Fibroblast of villous mesenchyme (primary cell): ENCODE measurements around the gene TMEM63C. TPM values are rescaled to one million over a fixed set of nuclear protein-coding genes. Genes with fewer than 3 reads are reported as not detected.
A peak's percentile ranks its signal among the peaks of the same experiment; 100 is the strongest.

ENCODE experiments used
- DNase-seq: peaks from one replicate; pipeline ENCODE4 v3.0.0-alpha.2; 2010; ENCODE audit warnings: low read depth
- H3K4me3 ChIP-seq: 2 replicates; pipeline ENCODE4 v1.5.1; 2011; ENCODE audit warnings: low read depth, mild to moderate bottlenecking, low read length
- total RNA-seq: library from RNA; depleted of rRNA; stranded (reverse); fragments of >200 nt; gene quantifications from 2 replicates; pipeline ENCODE4 v1.2.3, GENCODE V29; 2012
- TF ChIP-seq, protein P1 (sequence below): IDR thresholded peaks from 2 replicates; pipeline ENCODE4 v1.5.1; 2012; ENCODE audit warnings: low read depth, mild to moderate bottlenecking, low read length; ENCODE audit not compliant: insufficient read depth

TMEM63C gene
- total RNA-seq, 1 donor, result under 0.01 TPM

DNA sequence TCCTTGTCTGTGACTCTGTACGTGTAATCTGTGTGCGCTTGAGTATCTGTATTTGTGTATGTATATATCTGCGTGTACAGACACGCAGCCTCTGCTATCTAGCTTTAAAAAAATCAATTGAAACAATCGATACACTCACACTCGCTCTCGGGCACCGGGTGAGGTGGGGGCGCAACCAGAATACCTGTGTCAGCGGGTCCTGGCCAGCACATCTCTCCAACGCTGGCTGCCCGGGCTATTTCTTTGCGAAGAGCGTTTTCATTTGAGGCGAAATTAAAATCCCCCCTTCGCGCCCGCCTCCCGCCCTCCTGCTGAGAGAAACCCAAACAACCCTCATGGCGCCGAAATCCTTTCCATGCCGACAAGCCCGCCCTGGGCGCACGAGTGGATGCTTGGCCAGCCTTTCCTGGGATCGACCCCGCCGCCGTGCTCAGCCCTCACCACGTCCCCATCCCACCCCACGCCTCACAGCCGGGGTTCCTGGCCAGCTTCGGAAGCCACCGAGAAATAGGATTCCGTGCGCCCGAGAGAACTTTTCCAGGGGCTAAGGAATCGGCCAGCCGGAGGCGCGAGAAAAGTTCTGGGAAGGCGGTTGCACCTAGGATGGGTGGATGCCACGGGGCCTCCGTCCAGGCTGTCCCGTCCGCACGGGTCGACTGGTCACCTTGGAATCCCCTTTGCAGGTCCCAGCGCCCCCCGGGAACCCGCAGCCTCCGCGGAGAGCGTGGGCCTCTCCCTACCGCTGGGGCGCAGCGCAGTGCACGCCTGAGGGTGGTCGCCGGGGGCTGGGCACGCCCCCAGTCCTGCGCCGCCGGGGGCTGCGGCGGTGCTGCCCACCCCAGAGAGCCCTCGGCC is 41.0 kb upstream of the TMEM63C start:
- no peak for DNase-seq
- TF ChIP-seq, protein P1, sequence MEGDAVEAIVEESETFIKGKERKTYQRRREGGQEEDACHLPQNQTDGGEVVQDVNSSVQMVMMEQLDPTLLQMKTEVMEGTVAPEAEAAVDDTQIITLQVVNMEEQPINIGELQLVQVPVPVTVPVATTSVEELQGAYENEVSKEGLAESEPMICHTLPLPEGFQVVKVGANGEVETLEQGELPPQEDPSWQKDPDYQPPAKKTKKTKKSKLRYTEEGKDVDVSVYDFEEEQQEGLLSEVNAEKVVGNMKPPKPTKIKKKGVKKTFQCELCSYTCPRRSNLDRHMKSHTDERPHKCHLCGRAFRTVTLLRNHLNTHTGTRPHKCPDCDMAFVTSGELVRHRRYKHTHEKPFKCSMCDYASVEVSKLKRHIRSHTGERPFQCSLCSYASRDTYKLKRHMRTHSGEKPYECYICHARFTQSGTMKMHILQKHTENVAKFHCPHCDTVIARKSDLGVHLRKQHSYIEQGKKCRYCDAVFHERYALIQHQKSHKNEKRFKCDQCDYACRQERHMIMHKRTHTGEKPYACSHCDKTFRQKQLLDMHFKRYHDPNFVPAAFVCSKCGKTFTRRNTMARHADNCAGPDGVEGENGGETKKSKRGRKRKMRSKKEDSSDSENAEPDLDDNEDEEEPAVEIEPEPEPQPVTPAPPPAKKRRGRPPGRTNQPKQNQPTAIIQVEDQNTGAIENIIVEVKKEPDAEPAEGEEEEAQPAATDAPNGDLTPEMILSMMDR, result no peak
- no peak overlapping the region for H3K4me3 ChIP-seq

DNA sequence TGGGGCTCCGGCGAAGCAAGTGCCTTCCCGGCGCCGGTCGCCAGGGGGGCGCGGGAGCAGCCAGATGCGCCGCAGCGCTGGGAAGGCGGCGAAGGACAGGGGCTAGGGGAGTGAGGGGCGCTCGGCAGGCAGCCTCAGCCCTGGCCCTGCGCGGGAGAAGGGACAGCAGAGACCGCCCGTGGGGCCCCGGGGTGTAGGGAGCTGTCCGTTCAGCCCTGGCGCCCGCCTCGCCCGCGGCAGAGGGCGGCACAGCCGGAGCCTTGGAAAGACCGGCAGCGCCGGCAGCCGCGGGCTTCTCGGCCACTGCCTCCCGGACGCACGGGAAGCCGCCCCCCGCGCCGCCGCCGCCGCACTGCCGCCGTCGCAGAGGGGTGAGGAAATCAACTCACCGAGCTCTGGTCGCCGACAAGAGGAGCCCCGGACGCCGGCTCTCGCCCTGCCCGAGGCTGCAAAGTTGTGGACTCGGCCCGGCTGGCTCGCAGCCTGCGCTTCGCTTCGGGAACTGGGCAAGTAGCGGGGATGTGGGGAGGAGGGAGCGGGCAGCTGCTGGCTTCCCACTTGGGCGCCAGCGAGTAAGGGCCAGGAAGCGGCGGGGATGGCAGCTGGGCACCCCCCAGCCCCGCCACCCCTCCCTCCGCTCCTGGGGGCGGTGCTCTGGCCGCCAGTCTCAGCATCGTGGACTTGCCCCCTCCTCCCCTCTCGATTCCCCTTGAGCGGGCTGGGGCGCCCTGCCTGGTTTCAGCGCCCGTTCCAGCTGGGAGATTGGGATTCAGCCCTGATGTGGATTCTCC is 40.2 kb upstream of the TMEM63C start, which contains the start of gene ZDHHC22:
Gene ZDHHC22 (minus strand): TSS at position 578 of the 791 bp plus-strand sequence. CDS start 2,053 bp downstream, outside the sequence.
- TF ChIP-seq, protein P1, result peak; percentile 17
- DNase-seq, result peak; percentile 22
- H3K4me3 ChIP-seq, result peak within 1 kb of the TSS; percentile 29

DNA sequence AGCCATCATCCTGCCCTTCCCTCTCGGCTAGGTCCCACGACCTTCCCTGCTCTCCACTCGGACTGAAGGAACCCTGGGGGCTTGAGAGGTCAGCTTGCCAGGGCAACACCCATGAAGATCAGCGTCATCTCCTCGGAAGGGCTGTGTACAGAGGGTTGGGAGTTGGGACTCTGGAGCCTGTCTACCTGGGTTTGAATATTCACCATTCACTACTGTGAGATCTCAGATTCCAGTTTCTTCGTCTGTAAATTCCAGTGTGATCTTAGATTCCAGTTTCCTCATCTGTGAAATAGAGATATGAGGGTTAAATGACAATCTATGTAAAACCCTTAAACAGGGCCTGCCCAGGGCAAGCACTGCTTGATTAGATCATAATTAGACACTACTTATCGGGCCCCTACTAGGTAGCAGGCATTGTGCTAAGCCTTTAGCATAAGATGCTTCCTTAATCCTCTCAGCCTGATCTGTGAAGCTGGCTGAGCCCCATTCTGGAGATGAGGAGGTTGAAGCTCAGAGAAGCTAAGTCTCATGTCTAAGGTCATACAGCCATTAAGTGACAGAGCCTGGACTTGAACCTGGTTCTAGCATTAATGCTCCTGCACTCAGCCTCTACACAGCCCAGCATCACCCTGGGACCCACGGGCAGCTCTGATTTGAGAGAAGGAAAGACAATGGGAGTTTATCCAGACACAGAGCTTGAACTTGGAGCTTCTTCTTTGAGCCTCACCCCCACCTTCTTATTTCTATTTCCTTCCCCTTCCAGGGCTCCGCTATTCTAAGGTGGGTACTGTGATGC is 39.4 kb upstream of the TMEM63C start:
- TF ChIP-seq, protein P1, result no peak
- DNase-seq, result no peak
- no peak overlapping the region for H3K4me3 ChIP-seq

DNA sequence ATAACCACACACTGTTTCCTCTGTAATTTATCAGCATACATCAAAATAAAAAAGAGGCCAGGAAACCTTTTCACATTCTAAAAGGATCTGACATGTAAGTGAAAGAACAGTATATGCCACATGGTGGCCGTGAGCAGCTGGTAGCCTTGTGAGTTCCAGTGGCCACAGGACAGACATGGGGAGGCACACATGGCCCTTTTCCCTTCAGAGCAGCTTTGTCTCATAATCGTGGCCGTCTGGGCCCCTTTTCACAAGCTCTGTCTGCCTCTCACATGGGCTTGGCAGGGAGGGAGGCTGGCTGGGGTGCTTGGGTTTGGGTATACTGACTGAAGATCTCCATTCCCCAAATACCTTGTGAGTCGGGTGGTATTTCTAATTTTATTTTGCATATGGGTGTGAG is 38.5 kb upstream of the TMEM63C start:
- no peak for DNase-seq
- H3K4me3 ChIP-seq, result no peak overlapping the region
- TF ChIP-seq, protein P1, result no peak

DNA sequence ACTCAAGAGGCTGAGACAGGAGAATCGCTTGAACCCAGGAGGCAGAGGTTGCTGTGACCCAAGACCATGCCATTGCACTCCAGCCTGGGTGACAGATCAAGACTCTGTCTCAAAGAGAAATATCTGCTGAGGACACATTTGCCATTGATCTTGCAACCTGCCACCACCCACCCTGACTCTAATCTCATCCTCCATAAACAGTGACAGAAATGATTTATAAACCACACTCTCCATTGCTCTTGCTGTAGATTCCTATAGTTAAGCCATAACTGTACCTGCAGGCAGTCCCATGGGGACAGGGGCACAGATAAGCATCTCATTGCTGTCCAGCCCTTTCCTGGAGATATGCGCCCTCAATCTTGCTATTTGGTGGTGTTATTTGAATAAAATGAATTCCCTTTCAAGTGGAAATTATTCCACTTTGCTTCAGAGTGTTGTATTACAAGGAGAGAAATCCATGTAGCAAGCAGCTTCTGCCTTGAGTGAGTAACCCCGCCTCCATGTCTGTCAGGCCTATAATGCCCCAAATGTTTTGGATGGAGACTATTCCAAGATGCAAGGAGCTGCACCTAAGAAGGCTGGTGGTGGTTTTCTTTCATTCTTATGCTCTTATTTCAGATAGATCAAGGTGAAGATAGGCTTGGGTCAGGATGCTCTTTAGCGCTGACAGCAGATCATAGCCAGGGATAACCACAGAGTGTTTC is 37.0 kb upstream of the TMEM63C start:
- DNase-seq, result no peak
- TF ChIP-seq, protein P1, result no peak
- no peak overlapping the region for H3K4me3 ChIP-seq
